Stimulated activated CD8-positive, alpha-beta memory T cell treated with anti-CD3 and anti-CD28 coated beads, Interleukin-7, amount 100 ng/mL, for 1 hour (primary cell): ENCODE data around the gene UBE2G1.

Experiments
- DNase-seq, 2 donors: peaks; one replicate each; pipeline ENCODE4 v3.0.0-alpha.2; 2020; ENCODE audit warnings: low read depth in 2 of 2

The UBE2G1 gene

DNA sequence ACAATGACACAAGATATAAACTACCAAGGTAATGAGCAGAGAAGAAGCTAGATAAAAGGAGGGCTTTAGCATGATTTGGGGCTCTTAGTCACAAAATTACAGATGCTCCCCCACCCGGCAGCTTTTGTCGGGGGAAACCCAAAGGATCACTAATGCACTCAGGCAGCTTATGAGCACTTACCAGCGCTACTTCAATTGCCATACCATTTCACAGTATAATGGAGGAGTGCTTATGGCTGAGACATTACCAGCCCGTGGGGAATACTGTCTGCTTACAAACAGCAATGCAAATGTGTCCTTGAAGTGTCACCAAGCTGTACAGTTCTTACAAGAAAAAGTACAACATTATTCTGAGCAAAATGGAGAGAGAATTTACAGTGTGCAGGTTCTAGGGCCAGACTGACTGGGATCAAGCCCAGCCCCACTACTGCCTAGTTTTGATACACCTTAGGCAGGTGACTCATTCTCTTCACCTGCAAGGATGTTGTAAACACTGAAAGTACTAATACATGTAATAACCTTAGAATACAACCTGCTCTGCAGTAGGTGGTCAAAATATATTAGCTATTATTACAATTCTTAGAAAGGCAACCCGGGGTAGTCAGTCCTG lies 119.0 kb downstream of the UBE2G1 start:
- no peak for DNase-seq

DNA sequence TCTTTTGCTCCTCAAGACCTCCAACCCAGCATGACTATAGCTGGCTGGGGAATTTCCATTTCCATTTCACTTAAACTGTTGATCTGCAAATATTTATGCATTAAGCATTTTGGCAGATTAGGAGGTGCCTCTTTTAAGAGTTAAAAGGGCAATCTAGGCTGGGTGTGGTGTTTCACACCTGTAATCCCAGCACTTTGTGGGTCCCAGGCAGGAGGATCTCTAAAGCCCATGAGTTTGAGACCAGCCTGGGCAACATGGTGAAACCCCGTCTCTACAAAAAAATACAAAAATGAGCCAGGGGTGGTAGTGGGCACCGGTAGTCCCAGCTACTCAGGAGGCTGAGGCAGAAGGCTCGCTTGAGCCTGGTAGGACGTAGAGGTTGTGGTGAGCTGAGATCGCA lies 119.8 kb downstream of the UBE2G1 start:
- no peak for DNase-seq

DNA sequence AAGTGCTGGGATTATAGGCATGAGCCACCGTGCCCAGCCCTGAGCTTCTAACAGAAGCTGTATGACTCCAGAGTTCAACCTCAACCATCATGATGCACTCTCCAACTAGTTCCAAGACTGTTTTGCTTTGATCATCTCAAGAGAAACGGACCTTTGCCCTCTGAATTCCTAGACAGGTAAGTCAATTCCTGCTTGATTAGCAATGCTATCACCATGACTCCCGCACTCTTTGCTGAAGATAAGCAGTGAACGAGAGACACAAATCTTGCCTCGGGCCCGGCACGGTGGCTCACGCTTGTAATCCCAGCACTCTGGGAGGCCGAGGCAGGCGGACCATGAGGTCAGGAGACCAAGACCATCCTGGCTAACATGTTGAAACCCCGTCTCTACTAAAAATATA lies 124.9 kb downstream of the UBE2G1 start:
- DNase-seq = no peak

DNA sequence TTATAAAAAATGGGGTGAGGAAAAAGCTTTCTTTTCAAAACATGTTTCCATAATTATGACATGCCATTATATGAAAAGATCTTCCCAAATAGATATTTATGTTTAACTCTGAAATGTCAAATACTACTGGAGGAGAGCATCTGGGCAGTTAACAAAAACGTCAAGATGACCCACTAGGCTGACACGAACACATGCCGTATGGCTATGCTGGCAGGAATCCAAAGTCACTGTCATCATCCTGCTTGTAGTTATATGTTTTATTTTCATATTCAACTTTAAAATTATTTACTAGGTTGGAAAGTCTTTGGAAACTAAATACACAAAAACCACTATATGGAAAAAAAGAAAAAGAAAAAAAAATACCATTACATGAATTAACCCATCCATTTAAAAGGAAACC lies 130.0 kb downstream of the UBE2G1 start:
- no peak for DNase-seq

DNA sequence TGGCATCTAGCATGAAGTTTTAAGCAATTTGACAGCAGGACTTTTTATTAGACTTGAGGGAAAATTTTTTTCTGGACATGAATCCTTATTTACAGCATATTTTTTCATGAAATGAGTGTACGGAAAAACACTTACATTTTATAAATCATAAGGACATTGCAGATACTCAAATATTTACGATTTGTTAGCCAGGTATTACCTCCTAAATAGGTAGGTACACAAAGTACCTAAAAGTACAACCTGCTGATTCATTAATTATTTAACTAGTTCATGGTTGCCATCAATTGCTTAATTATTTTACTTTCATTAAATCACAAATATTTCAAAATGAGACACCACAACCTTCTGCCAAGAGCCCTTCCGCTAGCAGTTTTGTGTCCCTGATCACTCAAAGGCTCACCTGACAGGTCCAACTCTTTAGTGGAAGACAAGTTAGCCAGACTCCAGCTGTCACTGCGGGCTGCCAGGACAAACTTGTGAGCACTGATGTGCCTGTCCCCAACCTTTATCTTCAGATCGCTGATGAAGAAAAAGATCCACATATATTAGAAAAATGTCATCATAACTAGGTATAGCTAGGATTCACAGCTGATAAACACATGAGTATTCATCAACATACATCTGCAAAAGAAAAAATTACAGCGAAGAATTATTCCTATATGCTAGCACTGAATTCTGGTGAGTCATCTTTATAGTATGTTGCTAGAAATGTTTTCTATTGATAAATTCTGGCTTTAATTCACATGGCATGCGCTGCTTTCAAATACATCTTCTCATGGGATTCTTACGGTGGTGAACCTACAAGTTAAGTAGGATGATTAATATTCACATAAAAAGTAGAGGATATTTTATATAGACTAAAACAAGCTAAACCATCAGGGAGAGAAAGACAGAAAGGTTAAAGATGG lies 130.8 kb downstream of the UBE2G1 start:
- DNase-seq = no peak

DNA sequence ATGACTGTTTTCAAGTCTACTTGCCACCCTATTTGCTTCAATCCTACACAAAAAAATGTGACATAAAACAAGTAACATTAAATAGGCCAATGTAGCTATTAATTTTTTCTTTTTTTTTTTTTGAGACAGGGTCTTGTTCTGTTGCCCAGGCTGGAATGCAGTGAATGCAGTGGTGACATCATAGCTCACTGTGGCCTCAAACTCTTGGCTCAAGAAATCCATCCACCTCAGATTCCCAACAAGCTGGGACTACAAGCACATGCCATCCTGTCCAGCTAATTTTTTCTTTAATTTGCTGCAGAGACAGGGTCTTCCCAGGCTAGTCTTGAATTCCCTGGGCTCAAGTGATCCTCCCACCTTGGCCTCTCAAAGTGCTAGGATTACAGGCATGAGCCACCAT lies 132.1 kb downstream of the UBE2G1 start:
- no peak for DNase-seq

DNA sequence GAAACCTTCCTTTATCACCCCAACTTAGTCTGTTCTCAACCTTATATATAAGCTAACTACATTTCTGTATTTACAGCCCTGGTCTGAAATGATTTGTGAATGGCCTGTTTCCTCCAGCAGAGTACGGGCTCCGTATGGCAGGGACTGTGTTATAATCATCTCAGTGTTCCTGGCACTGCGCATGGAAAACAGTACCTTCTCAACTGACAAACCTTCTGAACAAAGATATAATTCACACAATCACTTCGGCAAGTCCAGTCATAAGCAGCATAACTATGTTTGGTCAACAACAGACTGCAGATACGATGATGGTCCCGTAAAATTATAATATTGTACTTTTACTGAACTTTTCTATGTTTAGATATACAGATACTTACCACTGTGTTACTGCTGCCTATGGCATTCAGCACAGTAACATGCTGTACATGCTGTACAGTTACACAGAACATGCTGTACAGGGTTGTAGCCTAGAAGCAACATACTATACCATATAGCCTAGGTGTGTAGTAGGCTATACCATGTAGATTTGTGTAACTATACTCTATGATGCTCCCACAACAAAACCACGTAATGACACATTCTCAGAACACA lies 132.7 kb downstream of the UBE2G1 start:
- DNase-seq = no peak

DNA sequence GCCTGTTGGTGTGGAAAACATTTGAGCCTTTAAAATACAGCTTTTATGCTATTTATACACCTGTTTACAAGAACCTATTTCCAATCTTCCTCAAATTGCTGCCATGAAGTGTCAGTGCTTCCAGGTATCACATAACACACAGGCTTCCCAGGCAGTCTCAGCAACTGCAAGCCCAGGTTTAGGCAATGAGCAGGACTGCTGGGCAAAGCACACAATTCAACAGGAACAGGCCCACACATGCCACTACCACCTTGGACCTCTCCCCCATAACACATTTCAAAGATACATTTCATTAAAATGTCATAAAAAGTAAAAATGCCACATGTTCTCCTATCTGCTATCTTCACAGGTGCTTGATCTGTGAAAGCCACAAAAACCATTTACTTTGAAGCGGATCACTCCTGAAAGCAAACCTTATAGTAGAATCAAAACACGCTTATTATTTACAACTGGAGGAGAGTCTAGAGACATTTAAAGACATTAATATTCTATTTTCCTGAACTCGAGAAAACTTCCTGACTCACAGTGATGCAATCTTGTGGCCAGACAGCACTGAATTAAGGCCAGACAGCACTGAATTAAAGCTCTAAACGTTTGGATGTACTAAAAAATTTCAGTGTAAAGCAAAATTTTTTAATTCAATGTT lies 134.2 kb downstream of the UBE2G1 start:
- DNase-seq = no peak

DNA sequence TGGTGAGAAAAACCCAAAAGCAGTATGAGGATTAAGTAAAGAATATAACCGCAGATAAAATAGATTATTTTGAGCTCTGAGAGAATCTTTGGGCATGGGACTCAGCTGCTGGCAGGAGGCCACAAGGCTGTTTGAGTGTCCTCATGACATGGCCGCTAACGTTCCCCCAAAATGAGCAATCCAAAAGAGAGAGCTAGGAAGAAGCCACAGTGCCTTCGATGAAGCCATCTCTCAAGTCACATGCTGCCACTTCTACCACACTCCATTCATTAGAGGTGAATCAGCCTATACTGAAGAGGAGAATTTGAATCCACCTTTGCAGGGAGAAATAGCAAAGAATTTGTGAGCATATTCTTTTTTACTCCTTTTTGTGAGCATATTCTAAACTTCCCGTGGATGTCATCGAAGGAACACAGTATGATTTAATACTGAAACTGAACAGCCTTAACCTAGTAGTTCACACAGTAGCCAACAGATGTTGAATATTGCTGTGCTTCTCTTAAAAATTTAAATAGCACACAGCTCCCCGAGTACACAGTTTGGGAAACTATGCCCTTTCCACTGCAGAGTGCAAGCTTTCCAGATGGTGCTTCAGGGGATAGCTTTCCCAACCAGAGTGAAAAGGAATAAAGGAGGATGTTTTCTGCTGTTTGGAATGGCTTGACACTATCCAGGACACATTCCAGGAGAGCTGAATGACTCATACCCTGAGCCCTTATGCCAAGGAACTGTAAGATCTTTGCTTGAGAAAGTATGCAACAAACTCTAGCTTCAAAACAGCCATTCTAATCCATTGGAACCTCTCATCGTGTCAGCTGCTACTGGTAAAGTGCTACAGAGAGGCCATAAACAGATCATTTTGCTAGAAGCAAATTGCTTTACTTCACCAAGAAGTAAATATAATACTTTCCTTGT lies 136.6 kb downstream of the UBE2G1 start:
- DNase-seq = no peak

DNA sequence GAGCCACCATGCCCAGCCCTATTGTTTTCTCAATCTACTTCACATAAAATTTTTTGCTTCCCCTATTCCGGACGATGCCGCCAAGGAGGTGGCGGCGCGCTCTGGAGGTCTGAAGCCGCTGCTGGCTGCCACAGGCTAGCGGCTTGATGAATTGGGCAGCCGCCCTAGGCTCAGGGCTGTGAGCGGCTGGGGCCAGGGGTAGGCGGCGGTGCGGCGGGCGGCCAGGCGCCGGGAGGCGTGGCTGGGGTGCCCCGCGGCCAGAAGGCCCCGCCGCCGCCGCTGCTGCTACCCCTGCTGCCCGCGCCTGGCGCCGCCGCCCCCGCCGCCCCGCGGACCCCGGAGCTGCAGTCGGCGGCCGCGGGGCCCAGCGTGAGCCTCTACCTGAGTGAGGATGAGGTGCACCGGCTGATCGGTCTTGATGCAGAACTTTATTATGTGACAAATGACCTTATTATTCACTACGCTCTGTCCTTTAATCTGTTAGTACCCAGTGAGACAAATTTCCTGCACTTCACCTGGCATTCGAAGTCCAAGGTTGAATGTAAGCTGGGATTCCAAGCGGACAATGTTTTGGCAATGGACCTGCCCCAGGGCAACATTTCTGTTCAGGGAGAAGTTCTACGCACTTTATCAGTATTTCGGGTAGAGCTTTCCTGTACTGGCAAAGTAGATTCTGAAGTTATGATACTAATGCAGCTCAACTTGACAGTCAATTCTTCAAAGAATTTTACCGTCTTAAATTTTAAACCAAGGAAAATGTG lies 144.4 kb downstream of the UBE2G1 start:
- DNase-seq = no peak

DNA sequence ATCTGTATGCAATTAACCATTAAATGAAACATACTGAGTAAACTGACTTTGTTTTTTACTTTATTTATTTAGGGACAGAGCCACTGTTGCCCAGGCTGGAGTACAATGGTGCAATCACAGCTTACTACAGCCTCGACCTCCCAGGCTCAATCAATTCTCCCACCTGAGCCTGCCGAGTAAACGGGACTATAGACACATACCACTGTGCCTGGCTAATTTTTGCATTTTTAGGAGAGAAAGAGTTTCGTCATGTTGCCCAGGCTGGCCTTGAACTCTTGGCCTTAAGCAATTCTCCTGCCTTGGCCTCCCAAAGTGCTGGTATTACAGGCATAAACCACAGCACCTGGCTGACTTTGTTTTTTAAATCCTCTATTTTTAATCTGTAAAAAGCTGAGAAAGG lies 145.3 kb downstream of the UBE2G1 start:
- no peak for DNase-seq

DNA sequence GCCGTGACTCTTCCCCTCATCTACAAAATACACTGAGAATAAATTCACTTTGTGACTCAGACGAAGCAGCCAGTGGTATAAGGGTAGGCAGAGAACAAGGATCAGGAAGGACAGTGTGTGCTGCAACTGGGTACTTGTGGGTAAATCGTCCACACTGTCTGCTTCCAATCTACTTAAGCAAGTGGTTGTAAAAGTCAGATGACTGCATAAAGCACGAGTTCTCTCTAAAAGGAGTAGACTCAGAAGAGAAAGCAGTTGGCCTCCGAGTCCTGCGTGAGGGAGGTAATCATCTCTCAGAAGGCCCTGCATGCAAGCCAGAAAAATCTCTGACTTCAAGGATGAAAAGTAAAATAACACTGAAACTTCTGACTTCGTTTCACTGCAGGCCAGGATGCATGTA lies 145.8 kb downstream of the UBE2G1 start:
- DNase-seq = no peak
